CD4-positive, CD25-positive, alpha-beta regulatory T cell (primary cell): Measurements from ENCODE around the gene POLR2J. TPM values are rescaled to one million over a fixed set of nuclear protein-coding genes. Genes with fewer than 3 reads are reported as not detected.

Experiments
- ATAC-seq, 2 donors: fragments of 150-1000 bp; cut with Tn5 transposase; one replicate each; pipeline ENCODE4 v1.10.0; 2021; ENCODE audit warnings: low read depth in 2 of 2, moderate number of reproducible peaks in 2 of 2, moderate library complexity in 1 of 2
- DNase-seq, 3 donors: peaks; one replicate each; pipeline versions ENCODE4 v3.0.0 to v3.0.0-alpha.2; 2012 to 2022; ENCODE audit warnings: mixed read lengths in 1 of 3
- H3K27ac ChIP-seq: one replicate; pipeline ENCODE4 v1.7.0; 2013; ENCODE audit warnings: mild to moderate bottlenecking, low read length; ENCODE audit not compliant: insufficient read depth, poor library complexity, severe bottlenecking
- H3K27me3 ChIP-seq: one replicate; pipeline ENCODE4 v1.7.0; 2013; ENCODE audit warnings: low read length; ENCODE audit not compliant: control insufficient read depth, insufficient read depth
- H3K36me3 ChIP-seq: one replicate; pipeline ENCODE4 v1.7.0; 2013; ENCODE audit warnings: mild to moderate bottlenecking, low read length, moderate library complexity; ENCODE audit not compliant: control insufficient read depth, insufficient read depth
- H3K4me1 ChIP-seq: 2 replicates; pipeline ENCODE4 v1.7.0; 2013; ENCODE audit warnings: mild to moderate bottlenecking, low read length; ENCODE audit not compliant: insufficient read depth, control insufficient read depth, poor library complexity, severe bottlenecking
- H3K4me3 ChIP-seq: one replicate; pipeline ENCODE4 v1.7.0; 2013; ENCODE audit warnings: low read depth, mild to moderate bottlenecking, low read length, moderate library complexity
- H3K9me3 ChIP-seq, 2 experiments: 1 replicate in 1 of 2; 2 replicates in 1 of 2; pipeline ENCODE4 v1.7.0; 2013; ENCODE audit warnings: low read length in 2 of 2, mild to moderate bottlenecking in 1 of 2, moderate library complexity in 1 of 2; ENCODE audit not compliant: control insufficient read depth in 2 of 2
- H3K27ac Mint-ChIP-seq, 3 donors: one replicate each; pipeline ENCODE4 v1.8.0; 2020 to 2022; ENCODE audit warnings: mild to moderate bottlenecking in 3 of 3, mixed read lengths in 3 of 3, moderate library complexity in 2 of 3
- H3K27me3 Mint-ChIP-seq: one replicate; pipeline ENCODE4 v1.8.0; 2022; ENCODE audit warnings: mild to moderate bottlenecking, mixed read lengths
- H3K36me3 Mint-ChIP-seq: one replicate; pipeline ENCODE4 v1.8.0; 2020; ENCODE audit warnings: mixed read lengths
- H3K4me1 Mint-ChIP-seq, 4 donors: one replicate each; pipeline ENCODE4 v1.8.0; 2020 to 2022; ENCODE audit warnings: mixed read lengths in 4 of 4, mild to moderate bottlenecking in 1 of 4
- H3K4me3 Mint-ChIP-seq, 4 donors: one replicate each; pipeline ENCODE4 v1.8.0; 2020 to 2022; ENCODE audit warnings: mild to moderate bottlenecking in 4 of 4, mixed read lengths in 4 of 4, moderate library complexity in 3 of 4
- H3K9me3 Mint-ChIP-seq, 7 donors: one replicate each; pipeline ENCODE4 v1.8.0; 2020 to 2022; ENCODE audit warnings: mixed read lengths in 7 of 7, mild to moderate bottlenecking in 3 of 7, moderate library complexity in 2 of 7
- polyA plus RNA-seq, 4 donors: library from polyadenylated mRNA; unstranded; fragments of 300-500 nt; fragmentation: Illumina TruSeq; gene quantifications; one replicate each; pipeline ENCODE4 v1.2.3, GENCODE V29; 2021
- total RNA-seq: library from RNA; stranded (reverse); gene quantifications from one replicate; pipeline ENCODE4 v1.2.3, GENCODE V29; 2022

The POLR2J gene
- total and polyA plus RNA-seq, 5 donors from 2014 or later = 39.1 to 109 (median 104) TPM

DNA sequence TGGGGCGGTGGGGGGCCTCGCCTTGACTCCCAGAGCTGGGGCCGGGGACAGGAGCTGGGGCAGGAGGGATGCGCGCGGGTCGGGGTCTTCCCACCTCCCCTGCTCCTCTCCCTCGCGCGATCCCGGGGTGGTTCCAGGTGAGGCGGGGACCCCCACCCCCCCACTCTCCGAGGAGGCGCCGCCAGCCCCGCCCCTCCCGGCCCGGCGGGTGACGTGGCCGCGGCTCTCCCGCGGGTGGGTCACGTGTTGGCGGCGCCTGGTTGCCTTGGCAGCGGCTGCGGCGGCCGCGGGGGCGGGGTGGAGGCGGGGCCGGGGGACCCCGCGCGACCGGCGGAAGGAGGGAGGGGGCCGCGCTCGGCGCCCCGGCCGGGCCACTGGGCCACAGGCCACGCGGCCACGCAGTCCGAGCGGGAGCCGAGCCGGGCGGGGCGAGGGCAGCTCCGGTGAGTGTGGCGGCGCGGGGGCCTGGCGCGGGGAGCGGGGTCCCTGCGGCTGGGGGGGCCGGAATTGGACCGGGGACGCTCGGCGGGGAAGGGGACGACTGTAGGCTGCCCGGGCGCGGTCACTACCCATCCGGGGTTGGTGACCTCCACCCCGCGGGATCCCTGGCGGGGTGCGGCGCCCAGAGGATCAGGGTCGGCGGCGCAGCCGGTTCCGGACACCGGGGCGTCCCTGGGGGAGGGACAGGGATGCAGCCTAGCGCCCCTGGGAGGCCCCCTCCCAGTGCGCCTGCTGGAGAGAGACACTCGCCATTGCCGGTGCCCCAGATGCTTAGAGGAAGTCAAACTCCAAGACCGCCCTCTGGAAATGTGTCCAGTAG lies 45.3 kb downstream of the POLR2J start, which contains the start of gene ORAI2:
Gene ORAI2 (plus strand): TSS at position 357 of the 820 bp plus-strand sequence. CDS start 5,382 bp downstream, outside the sequence.
- H3K4me1 Mint-ChIP-seq = peaks cover 10 to 58% (median 33%) of the 10 kb centered on the region in 4 donors
- peak; percentile 80 to 85 (median 82) for DNase-seq

GRCh38 chr7:102432442-102433218 lies 46.1 kb downstream of the POLR2J start:
- Histone ChIP-seq H3K27ac (peak overlapping the region; percentile 98), H3K4me3 (peak overlapping the region; percentile 66), H3K9me3 (no peaks in the 10 kb centered on the region), H3K36me3 (no peaks in the 10 kb centered on the region), H3K4me1 (peaks cover 60% of the 10 kb centered on the region), H3K27me3 (no peaks in the 10 kb centered on the region)
- H3K36me3 Mint-ChIP-seq = no peaks in the 10 kb centered on the region
- H3K4me3 Mint-ChIP-seq = peak overlapping the region; percentile 85 to 95 (median 90)
- peaks cover 5% of the 10 kb centered on the region for H3K27me3 Mint-ChIP-seq
- H3K27ac Mint-ChIP-seq = peak overlapping the region; percentile 86 to 100 (median 98)
- DNase-seq = peak in 1 of 3 donors; percentile 25
- peak in 1 of 2 donors; percentile 5 for ATAC-seq
- no peaks in the 10 kb centered on the region for H3K9me3 Mint-ChIP-seq
- peaks cover 10 to 66% (median 33%) of the 10 kb centered on the region in 4 donors for H3K4me1 Mint-ChIP-seq

More for the DNA sequence above, 45.3 kb downstream of the POLR2J start, which contains the start of gene ORAI2:
- peak; percentile 81 for ATAC-seq
- Histone ChIP-seq H3K27me3 (no peaks in the 10 kb centered on the region), H3K4me1 (peaks cover 52% of the 10 kb centered on the region), H3K4me3 (peak within 1 kb of the TSS; percentile 75), H3K36me3 (no peaks in the 10 kb centered on the region), H3K9me3 (no peaks in the 10 kb centered on the region), H3K27ac (peak within 1 kb of the TSS; percentile 98)
- peak within 1 kb of the TSS; percentile 88 to 100 (median 91) for H3K27ac Mint-ChIP-seq
- H3K9me3 Mint-ChIP-seq = no peaks in the 10 kb centered on the region
- H3K4me3 Mint-ChIP-seq = peak within 1 kb of the TSS; percentile 85 to 95 (median 90)
- no peaks in the 10 kb centered on the region for H3K36me3 Mint-ChIP-seq
- peaks cover 5% of the 10 kb centered on the region for H3K27me3 Mint-ChIP-seq

GRCh38 chr7:102431617-102432298 lies 47.0 kb downstream of the POLR2J start:
- Histone ChIP-seq H3K27me3 (no peaks in the 10 kb centered on the region), H3K9me3 (no peaks in the 10 kb centered on the region), H3K36me3 (no peaks in the 10 kb centered on the region), H3K4me3 (peak overlapping the region; percentile 66), H3K4me1 (peaks cover 68% of the 10 kb centered on the region), H3K27ac (peak overlapping the region; percentile 98)
- no peaks in the 10 kb centered on the region for H3K9me3 Mint-ChIP-seq
- DNase-seq (peak; percentile 52 to 71 (median 52)), ATAC-seq (peak; percentile 26 to 38)
- H3K27ac Mint-ChIP-seq = peak overlapping the region; percentile 95 to 100 (median 98)
- no peaks in the 10 kb centered on the region for H3K36me3 Mint-ChIP-seq
- peaks cover 10 to 74% (median 39%) of the 10 kb centered on the region in 4 donors for H3K4me1 Mint-ChIP-seq
- H3K27me3 Mint-ChIP-seq = peaks cover 5% of the 10 kb centered on the region
- peak overlapping the region; percentile 85 to 95 (median 90) for H3K4me3 Mint-ChIP-seq

GRCh38 chr7:102429141-102429899 lies 49.4 kb downstream of the POLR2J start:
- DNase-seq = no peak
- ATAC-seq = no peak
- Histone ChIP-seq H3K27me3 (no peaks in the 10 kb centered on the region), H3K36me3 (peaks cover 2% of the 10 kb centered on the region), H3K4me3 (no peak overlapping the region), H3K4me1 (peaks cover 77% of the 10 kb centered on the region), H3K9me3 (no peaks in the 10 kb centered on the region), H3K27ac (peak overlapping the region; percentile 98)
- H3K4me3 Mint-ChIP-seq = peak overlapping the region in 3 of 4 donors; percentile 34 to 88 (median 62)
- H3K27ac Mint-ChIP-seq = peak overlapping the region; percentile 95 to 100 (median 98)
- H3K36me3 Mint-ChIP-seq = peaks cover 15% of the 10 kb centered on the region
- H3K27me3 Mint-ChIP-seq = peaks cover 5% of the 10 kb centered on the region
- H3K9me3 Mint-ChIP-seq = no peaks in the 10 kb centered on the region
- H3K4me1 Mint-ChIP-seq = peaks cover 17 to 87% (median 51%) of the 10 kb centered on the region in 4 donors

DNA sequence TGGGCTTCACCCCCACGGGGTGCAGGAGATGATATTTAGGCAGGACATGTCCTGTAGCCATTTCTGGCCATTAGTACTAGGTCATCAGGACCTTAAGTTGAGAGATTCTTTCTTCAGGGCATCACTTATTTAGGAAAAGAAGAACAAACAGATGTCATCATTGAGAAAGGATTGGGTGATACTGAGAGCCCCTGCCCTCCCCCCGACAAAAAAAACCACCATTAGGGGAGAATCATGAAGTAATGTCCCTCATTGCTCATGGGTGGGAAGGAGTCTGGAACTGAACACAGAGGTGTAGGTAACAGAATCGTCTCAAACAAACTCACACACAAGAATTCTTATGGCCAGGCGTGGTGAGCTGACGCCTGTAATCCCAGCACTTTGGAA lies 51.7 kb downstream of the POLR2J start:
- H3K36me3 Mint-ChIP-seq = peaks cover 15% of the 10 kb centered on the region
- H3K27me3 ChIP-seq = no peaks in the 10 kb centered on the region
- DNase-seq (no peak), ATAC-seq (no peak)
- peak overlapping the region; percentile 100 for H3K27ac Mint-ChIP-seq
- H3K4me3 Mint-ChIP-seq = peak overlapping the region; percentile 86 to 96 (median 90)
- H3K4me1 ChIP-seq = peaks cover 61% of the 10 kb centered on the region
- H3K36me3 ChIP-seq = peaks cover 2% of the 10 kb centered on the region
- H3K4me1 Mint-ChIP-seq = peaks cover 16 to 77% (median 52%) of the 10 kb centered on the region in 4 donors
- peaks cover 4% of the 10 kb centered on the region for H3K27me3 Mint-ChIP-seq
- H3K9me3 ChIP-seq = no peaks in the 10 kb centered on the region
- H3K9me3 Mint-ChIP-seq = no peaks in the 10 kb centered on the region
- peak overlapping the region; percentile 98 for H3K27ac ChIP-seq
- H3K4me3 ChIP-seq = peak overlapping the region; percentile 76

- peaks cover 12 to 72% (median 48%) of the 10 kb centered on the region in 4 donors for H3K4me1 Mint-ChIP-seq
- H3K9me3 Mint-ChIP-seq = no peaks in the 10 kb centered on the region
- peak overlapping the region; percentile 98 for H3K27ac ChIP-seq
Observed at GRCh38 chr7:102426268-102427018, 52.3 kb downstream of the POLR2J start.

More at GRCh38 chr7:102426268-102427018, 52.3 kb downstream of the POLR2J start:
- Histone ChIP-seq H3K4me1 (peaks cover 55% of the 10 kb centered on the region), H3K36me3 (peaks cover 2% of the 10 kb centered on the region), H3K27me3 (no peaks in the 10 kb centered on the region), H3K9me3 (no peaks in the 10 kb centered on the region), H3K4me3 (peak overlapping the region; percentile 76)
- Mint-ChIP-seq H3K36me3 (peaks cover 15% of the 10 kb centered on the region), H3K27me3 (no peaks in the 10 kb centered on the region), H3K4me3 (peak overlapping the region; percentile 86 to 96 (median 90)), H3K27ac (peak overlapping the region; percentile 100)
- DNase-seq (peak; percentile 42 to 86 (median 76)), ATAC-seq (peak; percentile 69 to 73)
